Measurements from ENCODE around the gene CIROP. TPM values are rescaled to one million over a fixed set of nuclear protein-coding genes. Genes with fewer than 3 reads are reported as not detected.
A peak's percentile ranks its signal among the peaks of the same experiment; 100 is the strongest.

CIROP gene
- total RNA-seq, 8 experiments from 2014 or later: 0.05 to 0.22 (median 0.18) TPM; not detected in 2

DNA sequence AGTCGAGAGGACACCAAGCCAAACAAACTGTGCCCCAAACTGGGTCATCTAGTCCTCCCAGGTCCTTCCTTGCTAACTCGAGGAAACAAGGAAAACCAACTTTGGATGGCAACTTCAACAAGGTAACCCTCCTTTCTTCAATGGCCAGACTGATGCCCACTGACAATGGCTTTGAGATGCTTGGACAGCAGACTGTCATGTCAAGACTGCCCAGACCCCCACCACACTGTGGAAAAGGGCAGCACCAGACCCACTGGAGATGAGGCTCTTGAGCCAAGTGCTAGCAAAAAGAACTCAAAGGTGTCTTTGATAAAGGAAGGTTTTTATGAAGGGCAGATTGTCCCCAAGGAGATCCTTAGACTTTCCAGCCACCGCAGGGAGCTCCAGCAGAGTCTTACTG lies 38.4 kb downstream of the CIROP start:
- in situ Hi-C loops (cut with MboI; ENCODE audit: low pct_unique_long_range_greater_than_20kb in 2 of 9, low sequenced_read_pairs in 9 of 9, unreplicated experiment in 9 of 9): loop anchor here in 6 of 9 experiments (10.0 to 25.0 kb wide), 3 partner anchors 82 to 504 kb away; partner anchors contain the start of genes AJUBA (in 2 of the 6) and HAUS4 (in 2 of the 6)
- Histone ChIP-seq H3K4me1 (replicated peaks in 1 of 2) (peaks cover 17 to 22% of the 10 kb centered on the region in 2 donors), H3K4me3 (no peak overlapping the region), H3K27ac (no peak overlapping the region)
- 94 to 100% (median 100%) methylated on average over 1 to 3 of the region's 3 CpGs; no CpG with 5 or more reads in 2 of the 10 experiments for WGBS, 10 experiments
- no peak for ATAC-seq (replicated peaks in 6 of 8)

DNA sequence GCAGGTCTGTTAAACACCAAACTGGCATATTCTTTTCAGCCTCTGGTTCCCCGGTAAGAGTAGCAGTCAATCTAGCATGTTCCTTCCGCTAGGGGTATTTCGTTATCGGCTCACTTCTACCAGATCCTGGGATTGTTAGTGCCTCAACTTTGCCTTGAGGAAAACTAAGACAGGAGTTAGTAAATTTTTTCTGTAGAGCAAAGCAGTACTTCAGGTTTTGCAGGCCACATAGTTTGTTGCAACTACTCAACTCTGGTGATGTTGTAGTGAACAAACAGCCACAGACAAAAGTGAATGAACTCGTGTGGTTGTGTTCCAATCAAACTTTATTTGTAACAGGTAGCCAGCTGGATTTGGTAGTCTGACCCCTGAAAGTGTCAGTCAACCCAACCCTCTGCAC lies 41.2 kb downstream of the CIROP start:
- ATAC-seq (replicated peaks in 6 of 8): no peak
- in situ Hi-C loops (cut with MboI; ENCODE audit: low pct_unique_long_range_greater_than_20kb in 2 of 9, low sequenced_read_pairs in 9 of 9, unreplicated experiment in 9 of 9): loop anchor here in 6 of 9 experiments (10.0 to 25.0 kb wide), 3 partner anchors 79 to 501 kb away; partner anchors contain the start of genes AJUBA (in 2 of the 6) and HAUS4 (in 2 of the 6)
- Histone ChIP-seq H3K4me1 (replicated peaks in 1 of 2) (peaks cover 3 to 5% of the 10 kb centered on the region in 2 donors), H3K4me3 (no peak overlapping the region), H3K27ac (no peak overlapping the region)
- WGBS, 10 experiments: 83 to 100% (median 96%) methylated on average over 1 to 5 of the region's 5 CpGs; no CpG with 5 or more reads in 1 of the 10 experiments

GRCh38 chr14:23062002-23062401 lies 42.8 kb downstream of the CIROP start:
- no peak overlapping the region for H3K27ac ChIP-seq
- in situ Hi-C loops (cut with MboI; ENCODE audit: low pct_unique_long_range_greater_than_20kb in 2 of 9, low sequenced_read_pairs in 9 of 9, unreplicated experiment in 9 of 9): loop anchor here in 6 of 9 experiments (10.0 to 25.0 kb wide), 3 partner anchors 77 to 500 kb away; partner anchors contain the start of genes AJUBA (in 2 of the 6) and HAUS4 (in 2 of the 6)
- no peak overlapping the region for H3K4me3 ChIP-seq
- H3K4me1 ChIP-seq (replicated peaks in 1 of 2): peaks cover 0 to 2% of the 10 kb centered on the region in 2 donors
- ATAC-seq (replicated peaks in 6 of 8): peak in 2 of 8 experiments; percentile 16 to 34
- 0 to 82% (median 60%) methylated on average over 1 to 4 of the region's 4 CpGs; no CpG with 5 or more reads in 6 of the 10 experiments for WGBS, 10 experiments

DNA sequence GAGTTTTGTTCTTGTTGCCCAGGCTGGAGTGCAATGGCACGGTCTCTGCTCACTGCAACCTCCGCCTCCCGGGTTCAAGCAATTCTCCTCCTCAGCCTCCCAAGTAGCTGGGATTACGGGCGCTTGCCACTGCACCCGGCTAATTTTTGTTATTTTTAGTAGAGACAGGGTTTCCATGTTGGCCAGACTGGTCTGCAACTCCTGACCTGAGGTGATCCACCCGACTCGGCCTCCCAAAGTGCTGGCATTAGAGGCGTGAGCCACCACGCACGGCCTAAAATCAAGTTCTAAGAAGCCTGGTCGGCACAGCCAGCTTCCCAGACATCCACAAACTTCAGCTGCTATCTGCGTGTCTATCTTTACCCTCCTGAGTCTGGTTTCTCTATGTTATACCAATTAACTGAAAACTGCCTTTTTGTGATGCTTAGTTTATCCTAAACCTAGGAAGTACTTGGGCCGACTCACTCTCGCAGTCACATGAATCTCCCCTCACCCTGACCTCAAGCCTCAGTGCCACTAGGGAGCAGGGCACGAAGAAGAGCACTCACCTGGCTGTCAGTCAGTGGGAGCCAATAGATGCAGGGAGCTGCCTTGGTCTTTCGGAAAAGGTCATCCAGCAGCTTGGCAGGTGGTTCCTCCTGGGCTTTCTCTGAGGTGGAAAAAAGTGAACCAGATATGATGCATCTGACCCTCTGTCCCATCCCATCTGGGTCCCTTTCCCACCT lies 44.1 kb downstream of the CIROP start:
- H3K27ac ChIP-seq: no peak overlapping the region
- no peak overlapping the region for H3K4me3 ChIP-seq
- H3K4me1 ChIP-seq (replicated peaks in 1 of 2): peaks cover 4 to 6% of the 10 kb centered on the region in 2 donors
- WGBS, 10 experiments: 60 to 100% (median 99%) methylated on average over 1 to 13 of the region's 17 CpGs
- ATAC-seq (replicated peaks in 6 of 8): no peak
- in situ Hi-C loops (cut with MboI; ENCODE audit: low pct_unique_long_range_greater_than_20kb in 2 of 9, low sequenced_read_pairs in 9 of 9, unreplicated experiment in 9 of 9): loop anchor here in 6 of 9 experiments (10.0 to 25.0 kb wide), 3 partner anchors 76 to 498 kb away; partner anchors contain the start of genes AJUBA (in 2 of the 6) and HAUS4 (in 2 of the 6)

DNA sequence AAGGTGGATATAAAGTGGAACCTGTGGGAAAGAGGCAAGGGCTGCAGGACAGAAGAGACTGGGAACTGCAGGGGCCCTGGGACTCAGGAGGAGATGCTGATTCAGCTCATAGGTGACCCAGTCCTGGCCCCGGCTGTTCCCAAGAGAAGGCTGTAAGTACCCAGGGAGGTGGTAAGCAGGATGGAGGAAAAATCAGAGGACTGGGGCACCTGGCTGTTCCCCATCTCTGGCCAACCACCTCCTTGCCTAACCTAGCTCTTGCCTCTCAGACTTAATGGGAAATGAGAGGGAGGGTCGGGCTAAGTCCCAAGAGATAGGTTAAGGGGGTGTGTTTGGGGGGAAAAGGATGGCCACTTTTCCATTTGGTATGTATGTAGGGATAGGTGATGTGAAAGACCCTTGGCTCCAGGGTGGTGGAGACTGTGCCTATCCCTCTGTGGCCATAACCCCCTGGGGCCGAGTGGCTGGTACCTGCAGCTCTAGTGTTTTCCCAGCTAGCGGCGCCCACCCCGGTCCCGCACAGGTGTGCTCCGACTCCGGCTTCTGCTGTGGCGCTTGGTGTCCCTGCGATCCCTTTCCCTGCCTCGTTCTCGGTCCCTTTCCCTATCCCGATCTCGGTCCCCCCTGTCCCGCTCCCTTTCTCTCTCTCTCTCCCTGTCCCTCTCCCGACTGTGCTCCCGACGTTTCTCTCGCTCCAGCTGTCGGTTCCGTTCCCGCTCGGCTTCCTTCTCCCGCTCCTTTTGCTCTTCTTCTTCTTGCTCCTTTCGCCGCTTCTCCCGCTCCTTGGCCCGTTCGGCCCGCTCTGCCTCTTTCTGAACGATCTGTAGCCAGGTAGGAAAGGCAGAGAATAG lies 45.9 kb downstream of the CIROP start:
- Histone ChIP-seq H3K27ac (no peak overlapping the region), H3K4me1 (replicated peaks in 1 of 2) (peaks cover 6 to 10% of the 10 kb centered on the region in 2 donors), H3K4me3 (no peak overlapping the region)
- WGBS, 10 experiments: 78 to 93% (median 89%) methylated on average over 5 to 29 of the region's 32 CpGs
- ATAC-seq (replicated peaks in 6 of 8): no peak
- in situ Hi-C loops (cut with MboI; ENCODE audit: low pct_unique_long_range_greater_than_20kb in 2 of 9, low sequenced_read_pairs in 9 of 9, unreplicated experiment in 9 of 9): loop anchor here in 7 of 9 experiments (10.0 to 25.0 kb wide), 3 partner anchors 64 to 497 kb away; partner anchors contain the start of gene HAUS4 (in 2 of the 7)

DNA sequence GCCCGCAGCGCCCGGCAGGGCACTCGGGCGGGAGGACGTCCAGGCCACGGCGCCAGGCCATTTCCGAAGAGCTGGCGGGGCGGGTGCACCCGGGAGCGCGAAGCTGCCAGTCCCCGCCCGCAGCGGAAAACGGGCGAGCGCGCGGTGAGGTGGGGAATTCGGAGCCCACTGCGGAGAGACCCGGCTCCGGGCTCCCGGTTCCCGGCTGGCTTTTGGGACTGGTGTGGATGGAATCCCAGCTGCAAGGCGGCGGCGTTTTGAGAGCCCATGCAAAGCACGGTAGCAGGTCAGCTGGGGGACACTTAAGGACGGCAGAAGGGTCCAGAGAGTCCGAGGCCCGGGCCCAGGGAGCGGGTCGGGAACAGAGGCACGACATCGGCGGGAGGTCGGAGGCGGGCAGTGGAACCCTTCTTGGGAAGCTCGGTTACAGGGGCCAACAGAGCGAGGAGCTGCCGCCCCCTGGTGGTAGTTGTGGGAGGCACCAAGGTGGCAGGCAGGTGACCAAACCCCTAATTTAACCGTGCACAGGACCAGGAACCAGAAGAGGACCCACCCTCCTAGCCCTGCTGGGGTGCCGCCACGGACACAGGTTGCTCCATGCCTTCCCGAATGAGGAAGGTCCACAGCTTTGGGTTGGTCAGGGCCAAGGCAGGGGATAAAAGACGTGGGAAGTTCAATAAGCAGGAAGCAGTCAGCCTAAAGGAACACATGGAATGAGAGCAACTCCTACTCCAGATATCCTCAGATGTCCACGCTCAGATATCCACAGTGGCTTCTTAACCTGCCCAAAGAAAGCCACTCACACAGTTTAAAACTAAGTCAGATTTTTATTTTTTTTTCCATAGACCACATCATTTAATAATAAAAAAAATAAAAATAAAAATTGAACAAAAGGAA lies 46.8 kb downstream of the CIROP start:
- peak overlapping the region; percentile 47 to 84 (median 61) for H3K4me3 ChIP-seq
- peak overlapping the region; percentile 52 to 58 for H3K27ac ChIP-seq
- ATAC-seq (replicated peaks in 6 of 8): peak; percentile 57 to 78 (median 75)
- WGBS, 10 experiments: 0 to 60% (median 30%) methylated on average over 1 to 6 of the region's 51 CpGs; no CpG with 5 or more reads in 3 of the 10 experiments
- H3K4me1 ChIP-seq (replicated peaks in 1 of 2): peaks cover 6 to 10% of the 10 kb centered on the region in 2 donors
- in situ Hi-C loops (cut with MboI; ENCODE audit: low pct_unique_long_range_greater_than_20kb in 2 of 9, low sequenced_read_pairs in 9 of 9, unreplicated experiment in 9 of 9): loop anchor here in 7 of 9 experiments (10.0 to 25.0 kb wide), 3 partner anchors 63 to 496 kb away; partner anchors contain the start of gene HAUS4 (in 2 of the 7)

DNA sequence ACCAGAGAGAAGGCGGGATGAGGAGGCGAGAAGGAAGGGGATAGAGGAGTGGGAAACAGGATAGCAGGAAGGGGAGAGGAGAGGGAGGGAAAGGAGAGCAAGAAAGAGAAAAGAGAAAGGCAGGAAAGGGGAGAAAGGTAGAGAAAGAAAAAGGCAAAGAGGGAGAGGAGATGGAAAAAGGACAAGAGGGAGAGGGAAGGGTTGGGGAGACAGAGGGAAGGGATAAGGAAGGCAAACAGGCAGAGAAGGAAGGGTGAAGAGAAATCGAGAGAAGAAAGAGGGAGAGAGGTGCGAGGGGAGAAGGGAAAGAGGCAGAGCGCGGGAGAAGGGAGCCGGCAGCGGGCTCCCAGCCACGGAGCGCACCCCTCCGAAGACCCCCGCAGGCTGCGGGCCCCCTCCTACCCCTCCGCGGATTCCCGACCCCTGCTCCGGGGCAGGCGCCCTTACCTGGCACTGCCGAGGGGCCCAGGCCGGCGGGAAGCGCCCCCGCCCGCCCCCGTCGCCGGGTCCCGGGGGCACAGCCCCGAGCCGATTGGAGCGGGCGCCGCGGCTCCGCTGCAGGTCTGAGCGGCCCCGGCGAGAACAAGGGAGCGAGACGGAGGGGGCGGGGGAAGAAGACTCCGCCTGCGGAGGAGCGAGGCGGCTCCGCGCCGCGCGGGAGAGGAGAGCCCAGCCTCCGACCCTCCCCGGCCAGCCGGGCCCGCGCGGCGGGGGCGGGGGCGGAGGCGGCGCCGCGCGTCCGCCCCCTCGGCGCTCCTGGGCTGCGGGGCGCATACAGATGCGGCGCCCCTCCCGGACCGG lies 47.6 kb downstream of the CIROP start, which contains the start of gene CDH24:
Gene CDH24 (minus strand): TSS at position 565 of the 801 bp plus-strand sequence. CDS start 1,787 bp downstream, outside the sequence.
- WGBS, 10 experiments: 0 to 20% (median 7%) methylated on average over 1 to 13 of the region's 73 CpGs; no CpG with 5 or more reads in 4 of the 10 experiments
- H3K4me3 ChIP-seq: peak within 1 kb of the TSS; percentile 47 to 84 (median 61)
- H3K27ac ChIP-seq: peak within 1 kb of the TSS; percentile 52 to 58

GRCh38 chr14:23056145-23056955 lies 48.4 kb downstream of the CIROP start:
- 0 to 60% (median 9%) methylated on average over 1 to 9 of the region's 17 CpGs; no CpG with 5 or more reads in 1 of the 10 experiments for WGBS, 10 experiments
- H3K4me3 ChIP-seq: peak overlapping the region; percentile 47 to 84 (median 61)
- H3K27ac ChIP-seq: no peak overlapping the region
- in situ Hi-C loops (cut with MboI; ENCODE audit: low pct_unique_long_range_greater_than_20kb in 2 of 9, low sequenced_read_pairs in 9 of 9, unreplicated experiment in 9 of 9): loop anchor here in 7 of 9 experiments (10.0 to 25.0 kb wide), 3 partner anchors 62 to 494 kb away; partner anchors contain the start of gene HAUS4 (in 2 of the 7)
- H3K4me1 ChIP-seq (replicated peaks in 1 of 2): peaks cover 6 to 23% of the 10 kb centered on the region in 2 donors
- ATAC-seq (replicated peaks in 6 of 8): peak; percentile 22 to 49 (median 34)

More for the DNA sequence above, 47.6 kb downstream of the CIROP start, which contains the start of gene CDH24:
- ATAC-seq (replicated peaks in 6 of 8): peak; percentile 51 to 81 (median 76)
- in situ Hi-C loops (cut with MboI; ENCODE audit: low pct_unique_long_range_greater_than_20kb in 2 of 9, low sequenced_read_pairs in 9 of 9, unreplicated experiment in 9 of 9): loop anchor here in 7 of 9 experiments (10.0 to 25.0 kb wide), 3 partner anchors 62 to 495 kb away; partner anchors contain the start of gene HAUS4 (in 2 of the 7)
- H3K4me1 ChIP-seq (replicated peaks in 1 of 2): peaks cover 6 to 17% of the 10 kb centered on the region in 2 donors

GRCh38 chr14:23055621-23056144 lies 49.1 kb downstream of the CIROP start:
- peak in 3 of 8 experiments; percentile 0 to 2 (median 1) for ATAC-seq (replicated peaks in 6 of 8)
- no peak overlapping the region for H3K27ac ChIP-seq
- H3K4me1 ChIP-seq (replicated peaks in 1 of 2): peaks cover 6 to 23% of the 10 kb centered on the region in 2 donors
- in situ Hi-C loops (cut with MboI; ENCODE audit: low pct_unique_long_range_greater_than_20kb in 2 of 9, low sequenced_read_pairs in 9 of 9, unreplicated experiment in 9 of 9): loop anchor here in 7 of 9 experiments (10.0 to 25.0 kb wide), 3 partner anchors 61 to 493 kb away; partner anchors contain the start of gene HAUS4 (in 2 of the 7)
- WGBS, 10 experiments: 60 to 80% (median 80%) methylated on average over 1 to 2 of the region's 6 CpGs; no CpG with 5 or more reads in 7 of the 10 experiments
- H3K4me3 ChIP-seq: peak overlapping the region in 1 of 5 donors; percentile 84

DNA sequence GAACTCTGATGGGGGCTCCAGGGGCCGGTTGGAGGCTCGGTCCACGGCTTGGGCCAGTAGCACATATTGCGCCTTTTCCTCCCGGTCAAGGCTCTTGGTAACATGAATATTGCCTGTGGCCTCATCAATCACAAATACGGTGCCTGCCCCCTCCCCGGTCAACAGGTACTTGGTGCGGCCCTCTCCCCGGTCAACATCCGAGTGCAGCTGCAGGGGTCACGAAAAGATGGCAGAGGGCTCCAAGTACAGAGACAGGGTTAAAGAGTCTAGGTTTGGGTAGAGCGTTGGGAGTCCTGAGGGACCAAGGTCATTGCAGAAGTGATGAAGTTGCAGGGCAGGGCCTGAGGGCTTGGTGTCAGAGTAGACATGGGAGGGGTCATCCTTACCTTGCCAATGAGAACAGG lies 49.6 kb downstream of the CIROP start:
- H3K4me1 ChIP-seq (replicated peaks in 1 of 2): peaks cover 6 to 23% of the 10 kb centered on the region in 2 donors
- no peak overlapping the region for H3K27ac ChIP-seq
- no peak overlapping the region for H3K4me3 ChIP-seq
- 88 to 100% (median 100%) methylated on average over 2 to 7 of the region's 12 CpGs; no CpG with 5 or more reads in 5 of the 10 experiments for WGBS, 10 experiments
- ATAC-seq (replicated peaks in 6 of 8): no peak
- in situ Hi-C loops (cut with MboI; ENCODE audit: low pct_unique_long_range_greater_than_20kb in 2 of 9, low sequenced_read_pairs in 9 of 9, unreplicated experiment in 9 of 9): loop anchor here in 7 of 9 experiments (10.0 to 25.0 kb wide), 3 partner anchors 60 to 493 kb away; partner anchors contain the start of gene HAUS4 (in 2 of the 7)

All from motor neuron (in vitro differentiated cells).